K562 (cell line): ENCODE measurements around the gene HEMK1. TPM values are rescaled to one million over a fixed set of nuclear protein-coding genes. Genes with fewer than 3 reads are reported as not detected.

Source experiments
- ATAC-seq: fragments of 200-7000 bp; cut with Tn5 transposase; 3 replicates; pipeline ENCODE4 v1.9.1; 2020; ENCODE audit warnings: moderate library complexity
- BruUV-seq: library from RNA; stranded (reverse); fragments of 400-500 nt; replicated peaks from 2 replicates; lab custom pipeline; 2021; lab: Mats Ljungman, UMichigan
- CTCF ChIA-PET: fragments of 300-600 bp; formaldehyde crosslinking; extraction: SDS; loops from one replicate; lab custom pipeline; 2021; ENCODE audit warnings: low intra/inter-chr PET ratio; lab: Yijun Ruan, JAX
- POLR2A ChIA-PET: fragments of 300-600, 350-650 bp; sonication (Branson Sonifier 250); formaldehyde crosslinking; extraction: SDS; loops from one replicate; lab custom pipeline; 2021; ENCODE audit warnings: antibody characterized with exemption, inconsistent platforms; lab: Yijun Ruan, JAX
- DNase-seq, 4 experiments: peaks; one replicate each; pipeline versions ENCODE4 v3.0.0 to v3.0.0-alpha.2; 2011 to 2018; ENCODE audit warnings: low spot score in 3 of 4, mixed read lengths in 3 of 4; ENCODE audit errors: extremely low read depth in 1 of 4
- FAIRE-seq: peaks from 2 replicates; lab custom pipeline; 2011; peaks lifted over from hg19 to GRCh38; lab: Jason Lieb, UNC
- H2AFZ ChIP-seq: 2 replicates; pipeline ENCODE4 v1.6.0; 2011; ENCODE audit warnings: low read depth, low read length, control low read depth, inconsistent platforms
- H3K27ac ChIP-seq: fragments of 200-600 bp; 3 replicates; pipeline ENCODE4 v1.8.0; 2011; ENCODE audit warnings: low read depth, mild to moderate bottlenecking, control low read depth, inconsistent platforms, low read length, moderate library complexity, mixed read lengths; ENCODE audit errors: extremely low read depth
- H3K27me3 ChIP-seq, 2 experiments: fragments of 300-600 bp in 1 of 2; 2 replicates in 1 of 2; 3 replicates in 1 of 2; pipeline versions ENCODE4 v1.6.0 to v1.8.0; 2011; ENCODE audit warnings: inconsistent platforms in 2 of 2, low read length in 2 of 2, mild to moderate bottlenecking in 1 of 2, mixed read lengths in 1 of 2, moderate library complexity in 1 of 2; ENCODE audit not compliant: control insufficient read depth in 2 of 2, insufficient read depth in 2 of 2
- H3K36me3 ChIP-seq: fragments of 300-600 bp; 3 replicates; pipeline ENCODE4 v1.8.0; 2011; ENCODE audit warnings: mild to moderate bottlenecking, low read length, inconsistent platforms; ENCODE audit not compliant: control insufficient read depth, insufficient read depth
- H3K4me1 ChIP-seq, 2 experiments: fragments of 200-600 bp in 1 of 2; replicated peaks in 1 of 2; 2 replicates in 1 of 2; 3 replicates in 1 of 2; pipeline versions ENCODE4 v1.5.1 to v1.8.0; 2011; ENCODE audit warnings: inconsistent platforms in 2 of 2, low read length in 2 of 2, mild to moderate bottlenecking in 1 of 2, mixed read lengths in 1 of 2, moderate library complexity in 1 of 2; ENCODE audit not compliant: control insufficient read depth in 2 of 2, insufficient read depth in 2 of 2
- H3K4me2 ChIP-seq: 2 replicates; pipeline ENCODE4 v1.6.1; 2011; ENCODE audit warnings: low read length, control low read depth, inconsistent platforms, mixed read lengths; ENCODE audit not compliant: insufficient read depth
- H3K4me3 ChIP-seq: fragments of 200-600 bp; sonication (generic), shearing (Covaris generic); 2 replicates; pipeline ENCODE4 v1.5.1; 2016; ENCODE audit warnings: control low read depth, inconsistent platforms
- H3K79me2 ChIP-seq: fragments of 200-600 bp; 3 replicates; pipeline ENCODE4 v1.8.0; 2011; ENCODE audit warnings: low read length, inconsistent platforms; ENCODE audit not compliant: control insufficient read depth, insufficient read depth
- H3K9ac ChIP-seq, 2 experiments: 2 replicates each; pipeline versions ENCODE4 v1.6.0 to v1.6.1; 2011; ENCODE audit warnings: low read depth in 2 of 2, low read length in 2 of 2, control low read depth in 1 of 2, inconsistent platforms in 1 of 2, mild to moderate bottlenecking in 1 of 2, mixed read lengths in 1 of 2; ENCODE audit not compliant: insufficient read depth in 1 of 2
- H3K9me1 ChIP-seq: one replicate; pipeline ENCODE4 v1.6.0; 2011; ENCODE audit warnings: inconsistent platforms, mild to moderate bottlenecking, low read length, moderate library complexity; ENCODE audit not compliant: control insufficient read depth, insufficient read depth
- H3K9me3 ChIP-seq: replicated peaks from 2 replicates; pipeline ENCODE4 v1.5.1; 2011; ENCODE audit warnings: low read depth, low read length, inconsistent platforms; ENCODE audit not compliant: control insufficient read depth, insufficient read depth
- H4K20me1 ChIP-seq: replicated peaks from 2 replicates; pipeline ENCODE4 v1.6.1; 2011; ENCODE audit warnings: low read length, inconsistent platforms, mixed read lengths; ENCODE audit not compliant: control insufficient read depth, insufficient read depth
- CAMTA2 ChIP-seq: fragments of 250-450 bp; sonication (Bioruptor Pico); conservative IDR thresholded peaks from 2 replicates; pipeline ENCODE4 v1.5.1; 2022
- CBFA2T3 ChIP-seq: fragments of 450-650 bp; IDR thresholded peaks from 2 replicates; pipeline ENCODE4 v1.6.1; 2017
- ETV6 ChIP-seq, 3 experiments: fragments of 150-350 bp in 1 of 3; sonication (generic) in 1 of 3; formaldehyde crosslinking in 1 of 3; IDR thresholded peaks; 2 replicates each; pipeline versions ENCODE4 v1.6.1 to v1.8.0; 2014 to 2022; ENCODE audit warnings: borderline replicate concordance in 2 of 3, low read depth in 2 of 3, antibody characterized with exemption in 1 of 3, low read length in 1 of 3, mild to moderate bottlenecking in 1 of 3, missing genetic modification reagents in 1 of 3
- GABPB2 ChIP-seq: fragments of 250-450 bp; sonication (Bioruptor Pico); conservative IDR thresholded peaks from 2 replicates; pipeline ENCODE4 v1.5.1; 2021; ENCODE audit warnings: mild to moderate bottlenecking
- NFIC ChIP-seq: fragments of 450-650 bp; IDR thresholded peaks from 2 replicates; pipeline ENCODE4 v1.6.1; 2017; ENCODE audit warnings: mild to moderate bottlenecking, inconsistent platforms
- RBM15 ChIP-seq: fragments of 200-400 bp; formaldehyde crosslinking; IDR thresholded peaks from 2 replicates; pipeline ENCODE4 v1.6.1; 2018; ENCODE audit warnings: mild to moderate bottlenecking, low read length, moderate library complexity; ENCODE audit not compliant: insufficient read depth
- RCOR1 ChIP-seq, 2 experiments: IDR thresholded peaks; 2 replicates each; pipeline ENCODE4 v1.6.1; 2012; ENCODE audit warnings: low read depth in 2 of 2, low read length in 2 of 2, borderline replicate concordance in 1 of 2, improper control_type of control experiment in 1 of 2
- TCF15 ChIP-seq: fragments of 250-450 bp; sonication (Bioruptor Pico); IDR thresholded peaks from 2 replicates; pipeline ENCODE4 v1.8.0; 2022; ENCODE audit warnings: moderate library complexity, mild to moderate bottlenecking, inconsistent platforms
- U2AF2 ChIP-seq: fragments of 200-400 bp; formaldehyde crosslinking; optimal IDR thresholded peaks from 2 replicates; pipeline ENCODE3; 2017; ENCODE audit warnings: low read depth, mild to moderate bottlenecking, low read length
- ZKSCAN1 ChIP-seq: fragments of 150-350 bp; IDR thresholded peaks from 2 replicates; pipeline ENCODE4 v1.6.1; 2016; ENCODE audit warnings: low read depth, low read length
- WGBS: fragments of 100-300 bp; shearing (Covaris generic); methylation state at CpG from one replicate; pipeline ENCODE4 v1.1.6; 2016; ENCODE audit warnings: low coverage, mixed read lengths; ENCODE audit not compliant: insufficient coverage; ENCODE audit errors: missing lambda C conversion rate; 5-methylcytosine and 5-hydroxymethylcytosine counted together
- in situ Hi-C: fragments of 300-500 bp; cut with MboI; formaldehyde crosslinking; loops from 4 replicates; pipeline ENCODE4 v1.15.0; 2018; ENCODE audit warnings: inconsistent platforms, mixed read lengths
- intact Hi-C: fragments of 100-400 bp; cut with micrococcal nuclease; formaldehyde crosslinking; loops from 2 replicates; pipeline ENCODE4 v1.14.2; 2022
- polyA plus RNA-seq, 8 experiments: library from polyadenylated mRNA; depleted of rRNA in 4 of 8; stranded (reverse) in 5 of 8; unstranded in 3 of 8; fragments of >200 nt; fragmentation: Nextera tagmentation in 2 of 8; fragmentation: Illumina TruSeq in 1 of 8; extraction: Ambion mirVana in 2 of 8; extraction: Trizol in 1 of 8; gene quantifications; 2 replicates each; pipeline versions ENCODE4 v1.2.1 to v1.2.3, GENCODE V29; 2011 to 2014; ENCODE audit warnings: inconsistent platforms in 1 of 8, missing spikeins in 1 of 8
- total RNA-seq, 7 experiments: library from RNA; depleted of rRNA in 6 of 7; stranded (reverse); fragments of >200 nt in 6 of 7; fragmentation: Illumina TruSeq in 2 of 7; extraction: Trizol in 2 of 7; gene quantifications; 2 replicates each; pipeline versions ENCODE4 v1.2.1 to v1.2.3, GENCODE V29; 2011 to 2021; ENCODE audit warnings: low replicate concordance in 1 of 7
- TF ChIP-seq, protein P1 (sequence below): fragments of 250-450 bp; sonication (Bioruptor Pico); IDR thresholded peaks from 2 replicates; pipeline ENCODE4 v1.5.0; 2021; ENCODE audit warnings: mild to moderate bottlenecking, moderate library complexity

Gene HEMK1
- total and polyA plus RNA-seq, 9 of the 15 experiments (the other 6 are each of a cell fraction or from before 2014, with no cell fraction given) = 2.0 to 16.8 (median 11.4) TPM

GRCh38 chr3:50612970-50613846, 43.9 kb downstream of the HEMK1 start:
- BruUV-seq = no TSS peak
- H3K4me2 ChIP-seq = peak overlapping the region; percentile 82
- in situ Hi-C loops (loop anchor here (5.0 kb wide), 1 partner anchor 36 kb away; no protein-coding TSS in a partner anchor), intact Hi-C loops (loop anchor here (1.0 to 10.0 kb wide), 3 partner anchors 12 to 772 kb away; partner anchors contain the start of genes MANF and TMEM115)
- H3K27ac ChIP-seq = peak overlapping the region; percentile 69
- no peak overlapping the region for H2AFZ ChIP-seq
- H3K9me3 ChIP-seq = no peaks in the 10 kb centered on the region
- H3K79me2 ChIP-seq = peaks cover 64% of the 10 kb centered on the region
- DNase-seq (no peak), ATAC-seq (no peak), FAIRE-seq (peak; percentile 42)
- TF ChIP-seq TCF15 (no peak), RBM15 (no peak), GABPB2 (CRISPR knock-in tag) (no peak), ZKSCAN1 (0 out of 2 replicates have a peak, but pooled peaks have one; percentile 7), CAMTA2 (no peak), NFIC (peak; percentile 29; the same call in 1 of the 2 replicates), ETV6 (IDR thresholded peaks at IDR 0.05; ENCODE audit: borderline replicate concordance in 1 of 2, low read depth in 2 of 2, low read length in 1 of 2) (0 out of 4 replicates have a peak, but pooled peaks of 1 of the 2 experiments have one; percentile 17), ETV6 (CRISPR knock-in tag; IDR thresholded peaks at IDR 0.05; ENCODE audit: borderline replicate concordance) (no peak), CBFA2T3 (no peak), RCOR1 (IDR thresholded peaks at IDR 0.05; ENCODE audit: borderline replicate concordance in 1 of 2, low read depth in 2 of 2, low read length in 2 of 2) (no peak), U2AF2 (no peak)
- TF ChIP-seq, protein P1, sequence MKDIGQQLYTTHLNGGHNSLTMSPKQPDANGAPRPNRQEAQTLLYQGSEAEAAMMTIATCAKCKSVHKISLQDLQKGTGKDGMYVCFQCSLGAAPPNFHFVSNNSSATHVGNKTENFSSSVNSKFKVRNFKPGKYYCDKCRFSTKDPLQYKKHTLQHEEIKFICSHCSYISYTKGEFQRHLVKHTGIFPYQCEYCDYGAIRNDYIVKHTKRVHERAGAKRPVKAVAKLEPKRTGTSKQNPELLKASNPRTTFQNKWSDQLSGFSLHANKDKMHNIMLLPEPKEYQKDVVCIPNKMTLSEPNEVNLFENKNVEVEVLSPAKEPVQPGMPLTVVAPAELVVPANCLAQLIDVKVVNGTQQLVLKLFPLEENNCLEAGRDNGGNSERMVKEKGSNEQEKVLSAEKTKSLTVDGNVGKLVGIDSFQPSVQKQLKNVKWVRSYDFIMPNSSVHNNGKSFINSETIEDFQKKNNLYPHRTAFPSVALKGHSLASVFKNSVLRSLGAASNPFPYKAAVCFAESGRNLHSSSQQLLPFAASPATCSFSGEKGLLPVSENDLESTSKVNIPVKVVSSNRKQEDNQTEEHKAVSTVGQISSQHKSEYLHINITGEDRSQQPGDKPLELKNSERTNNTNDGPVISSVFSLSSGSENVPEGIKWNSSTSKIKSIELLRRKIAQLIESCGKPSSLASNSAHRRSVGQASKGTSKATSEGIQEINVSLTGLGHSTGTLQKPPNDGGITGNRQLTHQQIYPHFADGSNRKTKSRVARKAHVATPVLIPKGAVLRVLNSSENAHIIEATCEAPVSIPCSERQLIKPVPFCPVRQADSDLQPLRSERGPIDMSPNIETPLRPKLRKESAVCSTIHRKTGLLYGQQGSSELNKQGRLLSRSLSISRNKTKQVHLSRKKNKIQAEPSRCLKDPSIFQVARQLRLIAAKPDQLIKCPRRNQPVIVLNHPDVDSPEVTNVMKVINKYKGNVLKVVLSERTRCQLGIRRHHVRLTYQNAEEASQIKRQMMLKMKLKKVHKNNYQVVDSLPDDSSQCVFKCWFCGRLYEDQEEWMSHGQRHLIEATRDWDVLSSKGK (CRISPR knock-in tag) = no peak
- no peaks in the 10 kb centered on the region for H3K27me3 ChIP-seq
- POLR2A ChIA-PET = interaction anchor here (0.6 to 2.0 kb wide), 6 partner anchors 10 to 41 kb away, joined by 3 to 4 read pairs (median 3); no protein-coding TSS in a partner anchor
- peaks cover 22% of the 10 kb centered on the region; the same call in 1 of the 2 replicates for H4K20me1 ChIP-seq
- peaks cover 27% of the 10 kb centered on the region for H3K36me3 ChIP-seq
- no peaks in the 10 kb centered on the region for H3K9me1 ChIP-seq
- CTCF ChIA-PET = interaction anchor here (0.9 to 5.4 kb wide), 3 partner anchors 41 to 94 kb away, joined by 3 to 56 read pairs (median 6); no protein-coding TSS in a partner anchor
- 8% methylated on average over 5 of the region's 6 CpGs for WGBS
- H3K4me1 ChIP-seq = peaks cover 21 to 38% of the 10 kb centered on the region in 2 experiments; a peak in 4 of 5 replicates
- peak overlapping the region; percentile 65 to 92; a peak in 3 of 4 replicates for H3K9ac ChIP-seq
- peak overlapping the region; percentile 87 for H3K4me3 ChIP-seq
